ENCODE data around the gene ERFL. TPM values are rescaled to one million over a fixed set of nuclear protein-coding genes. Genes with fewer than 3 reads are reported as not detected.
A peak's percentile ranks its signal among the peaks of the same experiment; 100 is the strongest.

The ERFL gene
- total RNA-seq, 1 donor from 2014 or later: 0.43 TPM

DNA sequence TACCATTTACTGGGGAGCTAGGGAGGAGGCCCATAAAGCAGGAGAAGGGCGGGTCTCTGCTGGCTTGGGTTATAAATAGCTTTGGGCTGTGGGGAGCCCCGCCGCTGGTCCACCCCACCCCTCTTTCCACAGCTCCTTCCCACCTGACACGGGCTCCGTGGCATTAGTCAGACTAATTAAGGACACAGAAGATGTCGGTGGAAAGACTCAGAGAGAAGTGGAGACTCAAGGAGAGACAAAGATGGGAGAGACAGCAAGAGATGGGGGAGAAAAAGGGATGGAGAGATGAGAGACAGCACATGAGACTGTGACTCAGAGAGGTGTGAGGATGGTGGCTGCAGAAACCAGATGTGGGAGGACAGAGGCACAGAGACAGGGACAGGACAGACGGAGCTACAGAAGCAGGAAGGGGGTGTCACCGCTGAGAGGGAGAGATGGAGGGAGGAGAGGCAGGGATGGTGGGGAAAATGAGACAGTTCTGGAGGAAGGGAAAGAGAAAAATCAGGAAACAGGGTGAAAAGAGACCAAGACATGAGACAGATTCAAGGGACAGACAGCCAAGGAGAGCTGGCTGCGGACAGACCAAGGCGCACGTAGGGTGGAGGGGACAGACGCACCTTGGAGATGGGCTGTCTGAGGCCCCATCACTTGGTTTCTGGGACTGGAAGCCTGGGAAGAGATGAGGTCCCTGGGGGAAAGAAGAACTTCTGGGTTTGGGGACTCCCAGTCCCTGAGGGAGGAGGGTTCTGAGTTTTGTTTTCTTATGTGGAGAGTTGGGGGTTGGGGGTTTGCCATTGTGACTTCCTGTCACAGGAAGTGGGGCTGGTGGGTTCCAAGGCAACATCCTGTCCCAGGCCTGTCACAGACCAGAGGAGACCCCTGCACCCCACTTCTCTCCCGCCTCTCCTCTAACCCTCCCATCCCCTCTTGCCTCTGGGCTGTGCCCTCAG lies 41.2 kb downstream of the ERFL start:
- H3K36me3 ChIP-seq: peaks cover 34% of the 10 kb centered on the region
- intact Hi-C loops (cut with DNase I): no loop called here
- DNase-seq: no peak
- H3K4me3 ChIP-seq: peak overlapping the region; percentile 36
- peaks cover 50% of the 10 kb centered on the region for H3K4me1 ChIP-seq
- ATAC-seq: no peak
- TF ChIP-seq, protein P1, sequence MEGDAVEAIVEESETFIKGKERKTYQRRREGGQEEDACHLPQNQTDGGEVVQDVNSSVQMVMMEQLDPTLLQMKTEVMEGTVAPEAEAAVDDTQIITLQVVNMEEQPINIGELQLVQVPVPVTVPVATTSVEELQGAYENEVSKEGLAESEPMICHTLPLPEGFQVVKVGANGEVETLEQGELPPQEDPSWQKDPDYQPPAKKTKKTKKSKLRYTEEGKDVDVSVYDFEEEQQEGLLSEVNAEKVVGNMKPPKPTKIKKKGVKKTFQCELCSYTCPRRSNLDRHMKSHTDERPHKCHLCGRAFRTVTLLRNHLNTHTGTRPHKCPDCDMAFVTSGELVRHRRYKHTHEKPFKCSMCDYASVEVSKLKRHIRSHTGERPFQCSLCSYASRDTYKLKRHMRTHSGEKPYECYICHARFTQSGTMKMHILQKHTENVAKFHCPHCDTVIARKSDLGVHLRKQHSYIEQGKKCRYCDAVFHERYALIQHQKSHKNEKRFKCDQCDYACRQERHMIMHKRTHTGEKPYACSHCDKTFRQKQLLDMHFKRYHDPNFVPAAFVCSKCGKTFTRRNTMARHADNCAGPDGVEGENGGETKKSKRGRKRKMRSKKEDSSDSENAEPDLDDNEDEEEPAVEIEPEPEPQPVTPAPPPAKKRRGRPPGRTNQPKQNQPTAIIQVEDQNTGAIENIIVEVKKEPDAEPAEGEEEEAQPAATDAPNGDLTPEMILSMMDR (IDR thresholded peaks at IDR 0.05): no peak
- peak overlapping the region; percentile 66 for H3K27ac ChIP-seq
- no peaks in the 10 kb centered on the region for H3K27me3 ChIP-seq
- no peaks in the 10 kb centered on the region for H3K9me3 ChIP-seq

DNA sequence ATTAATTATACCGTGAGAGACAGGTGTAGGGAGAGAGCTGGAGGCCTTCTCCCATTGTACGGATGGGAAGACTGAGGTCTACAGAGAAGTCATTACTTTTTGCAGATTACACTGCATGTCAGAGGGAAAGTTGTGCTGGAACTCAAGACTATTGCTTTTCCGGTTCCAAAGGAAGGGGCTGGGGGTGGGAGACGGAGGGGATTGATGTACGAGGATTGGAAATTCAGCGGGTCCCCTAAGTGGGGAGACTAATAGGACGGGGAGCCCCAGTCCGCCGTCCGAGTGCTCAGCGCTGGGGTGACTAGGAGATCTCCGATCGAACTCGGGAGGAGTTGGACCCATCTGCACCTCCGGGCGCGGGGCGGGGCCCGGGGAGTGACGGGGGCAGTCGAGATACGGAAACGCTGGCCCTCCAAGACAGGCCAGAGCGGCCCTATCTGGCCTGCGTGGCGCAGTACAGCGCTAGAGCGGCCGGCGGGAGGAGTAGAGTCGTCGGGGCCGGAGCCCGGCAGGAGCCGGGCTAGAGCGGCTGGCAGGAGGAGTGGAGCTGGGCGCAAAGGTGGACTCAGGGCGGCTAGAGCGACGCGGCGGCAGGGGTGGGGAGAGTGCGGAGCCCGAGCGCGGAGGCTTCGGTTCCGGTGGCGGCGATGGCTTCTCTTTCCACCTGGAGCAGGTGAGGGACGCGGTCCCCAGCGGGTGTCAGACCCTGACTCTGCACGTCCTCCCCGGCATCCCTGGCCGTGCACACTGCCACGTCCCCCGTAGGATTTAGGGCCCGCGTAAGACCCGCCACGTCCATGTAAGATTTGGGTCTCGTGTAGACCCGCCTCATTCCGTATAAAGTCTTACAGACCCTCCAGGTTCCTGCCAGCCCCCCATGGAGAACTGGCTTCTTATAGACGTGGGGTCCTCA lies 44.2 kb downstream of the ERFL start:
- intact Hi-C loops (cut with DNase I): no loop called here
- TF ChIP-seq, protein P1 (IDR thresholded peaks at IDR 0.05): peak; percentile 24

DNA sequence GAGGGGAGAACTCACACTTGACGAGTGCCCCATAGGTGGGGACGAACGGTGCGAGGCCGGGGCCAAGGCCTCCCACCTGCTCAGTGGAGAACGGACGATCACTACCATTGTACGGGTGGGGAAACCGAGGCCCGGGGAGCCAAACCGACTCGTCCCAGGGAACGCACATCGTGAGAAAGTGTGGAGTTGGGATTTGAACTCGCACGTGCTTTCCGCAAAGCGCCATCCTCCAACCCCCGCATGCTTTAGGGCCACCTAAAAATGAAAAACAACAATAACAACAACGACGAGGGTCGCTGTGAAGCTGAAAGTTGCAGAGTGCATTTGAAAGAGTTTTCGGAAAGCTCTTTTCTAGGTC lies 44.8 kb downstream of the ERFL start:
- Histone ChIP-seq H3K9me3 (no peaks in the 10 kb centered on the region), H3K4me1 (peaks cover 45% of the 10 kb centered on the region), H3K36me3 (peaks cover 6% of the 10 kb centered on the region), H3K4me3 (peak overlapping the region; percentile 99), H3K27ac (peak overlapping the region; percentile 94), H3K27me3 (no peaks in the 10 kb centered on the region)
- DNase-seq: no peak
- TF ChIP-seq, protein P1 (IDR thresholded peaks at IDR 0.05): no peak
- ATAC-seq: no peak
- intact Hi-C loops (cut with DNase I): no loop called here

More for the DNA sequence above, 44.2 kb downstream of the ERFL start:
- peak; percentile 90 for ATAC-seq
- DNase-seq: peak; percentile 98
- Histone ChIP-seq H3K27me3 (no peaks in the 10 kb centered on the region), H3K36me3 (peaks cover 12% of the 10 kb centered on the region), H3K4me3 (peak overlapping the region; percentile 99), H3K4me1 (peaks cover 50% of the 10 kb centered on the region), H3K9me3 (no peaks in the 10 kb centered on the region), H3K27ac (peak overlapping the region; percentile 94)

DNA sequence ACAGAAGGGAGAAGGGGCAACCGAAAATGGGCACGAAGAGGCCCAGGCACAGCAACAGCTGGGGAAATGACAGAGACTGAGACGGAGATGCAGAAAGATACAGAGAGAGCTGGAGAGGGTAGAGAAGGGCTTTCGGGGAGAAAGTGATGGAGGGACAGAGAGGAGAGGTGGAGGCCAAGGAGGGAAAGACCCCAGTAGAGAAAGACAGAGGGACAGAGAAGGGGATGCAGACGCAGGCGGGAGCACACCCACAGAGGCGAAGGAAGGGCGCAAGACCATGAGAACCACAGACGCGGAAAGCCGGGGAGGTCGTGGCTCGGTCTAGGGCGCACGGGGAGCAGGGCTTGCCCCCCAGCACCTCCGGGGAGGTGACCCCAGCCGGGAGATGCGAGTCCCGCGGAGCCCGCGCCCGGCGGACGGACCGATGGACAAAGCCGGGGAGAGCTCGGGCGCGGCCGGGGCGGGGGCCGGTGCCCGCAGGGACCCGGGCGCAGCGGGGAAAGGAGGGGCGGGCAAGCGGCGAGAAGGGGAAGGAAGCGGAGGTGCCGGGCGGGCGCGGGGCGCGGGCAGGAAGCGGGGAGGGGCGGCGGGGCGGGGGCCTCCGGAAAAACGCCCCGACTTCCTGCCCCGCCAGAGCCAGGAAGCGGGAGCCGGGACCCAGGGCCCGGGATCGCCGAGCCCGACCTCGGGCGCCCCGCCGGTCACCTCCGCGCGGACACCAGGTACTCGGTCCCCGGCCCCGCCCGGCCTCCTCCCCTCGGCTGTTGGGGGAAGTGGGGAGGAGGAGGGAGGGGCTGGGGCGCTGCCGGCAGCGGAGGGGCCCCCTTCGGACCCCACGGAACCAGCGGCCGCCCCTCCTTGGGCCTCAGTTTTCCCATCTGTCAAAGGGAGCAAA lies 45.4 kb downstream of the ERFL start, which contains the start of gene ARHGEF1:
TSS of gene ARHGEF1 (plus strand) at position 617 of the 895 bp plus-strand sequence. CDS start 4,899 bp downstream, outside the sequence.
- intact Hi-C loops (cut with DNase I): no loop called here
- Histone ChIP-seq H3K27me3 (no peaks in the 10 kb centered on the region), H3K36me3 (no peaks in the 10 kb centered on the region), H3K27ac (peak within 1 kb of the TSS; percentile 94), H3K4me1 (peaks cover 41% of the 10 kb centered on the region), H3K4me3 (peak within 1 kb of the TSS; percentile 99), H3K9me3 (no peaks in the 10 kb centered on the region)
- DNase-seq (peak; percentile 92), ATAC-seq (peak; percentile 56)
- TF ChIP-seq, protein P1 (IDR thresholded peaks at IDR 0.05): no peak

DNA sequence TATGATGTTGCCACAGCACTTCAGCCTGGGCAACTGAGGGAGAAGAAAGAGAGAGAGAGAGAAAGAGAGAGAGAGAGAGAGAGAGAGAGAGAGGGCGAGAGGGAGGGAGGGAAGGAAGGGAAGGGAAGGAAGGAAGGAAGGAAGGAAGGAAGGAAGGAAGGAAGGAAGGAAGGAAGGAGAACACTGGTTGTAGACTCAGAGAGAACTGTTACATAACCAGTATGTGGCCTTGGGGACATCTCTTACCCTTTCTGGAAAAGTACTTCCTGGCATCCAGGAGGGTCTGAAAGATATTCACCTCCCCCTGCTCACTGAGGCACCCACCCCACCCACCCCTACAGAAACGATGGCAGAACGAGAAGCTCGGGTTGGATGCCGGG lies 47.9 kb downstream of the ERFL start:
- no peaks in the 10 kb centered on the region for H3K27me3 ChIP-seq
- no peak for DNase-seq
- H3K9me3 ChIP-seq: no peaks in the 10 kb centered on the region
- no peaks in the 10 kb centered on the region for H3K36me3 ChIP-seq
- ATAC-seq: no peak
- intact Hi-C loops (cut with DNase I): no loop called here
- TF ChIP-seq, protein P1 (IDR thresholded peaks at IDR 0.05): no peak
- peaks cover 17% of the 10 kb centered on the region for H3K4me1 ChIP-seq
- H3K4me3 ChIP-seq: no peak overlapping the region
- H3K27ac ChIP-seq: no peak overlapping the region

All from upper lobe of right lung (tissue), 1 donor.